ENCODE results near the gene GALNT13.

The GALNT13 gene

DNA sequence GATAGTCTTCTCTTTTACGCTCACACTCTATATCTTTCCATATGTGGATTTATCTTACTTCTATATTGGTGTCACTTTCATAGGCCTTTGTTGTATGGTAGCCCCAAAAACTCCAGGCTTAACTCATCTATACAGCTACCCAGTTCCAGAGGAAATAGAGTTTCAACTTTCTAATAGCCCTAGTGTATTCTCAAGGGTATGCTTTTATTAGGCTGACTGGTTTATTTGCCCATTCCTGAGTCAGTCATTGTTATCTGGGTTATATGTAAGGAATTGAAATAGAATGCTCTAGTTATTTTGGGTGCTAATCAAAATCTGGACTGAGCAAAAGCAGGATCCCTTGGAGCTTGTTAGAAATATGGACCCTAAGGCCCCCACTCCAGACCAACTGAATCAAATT lies 519.3 kb downstream of the GALNT13 start:
- TF ChIP-seq ZFX (IDR thresholded peaks at IDR 0.05; ENCODE audit: borderline replicate concordance) = no peak
- TF ChIP-seq, protein P1, sequence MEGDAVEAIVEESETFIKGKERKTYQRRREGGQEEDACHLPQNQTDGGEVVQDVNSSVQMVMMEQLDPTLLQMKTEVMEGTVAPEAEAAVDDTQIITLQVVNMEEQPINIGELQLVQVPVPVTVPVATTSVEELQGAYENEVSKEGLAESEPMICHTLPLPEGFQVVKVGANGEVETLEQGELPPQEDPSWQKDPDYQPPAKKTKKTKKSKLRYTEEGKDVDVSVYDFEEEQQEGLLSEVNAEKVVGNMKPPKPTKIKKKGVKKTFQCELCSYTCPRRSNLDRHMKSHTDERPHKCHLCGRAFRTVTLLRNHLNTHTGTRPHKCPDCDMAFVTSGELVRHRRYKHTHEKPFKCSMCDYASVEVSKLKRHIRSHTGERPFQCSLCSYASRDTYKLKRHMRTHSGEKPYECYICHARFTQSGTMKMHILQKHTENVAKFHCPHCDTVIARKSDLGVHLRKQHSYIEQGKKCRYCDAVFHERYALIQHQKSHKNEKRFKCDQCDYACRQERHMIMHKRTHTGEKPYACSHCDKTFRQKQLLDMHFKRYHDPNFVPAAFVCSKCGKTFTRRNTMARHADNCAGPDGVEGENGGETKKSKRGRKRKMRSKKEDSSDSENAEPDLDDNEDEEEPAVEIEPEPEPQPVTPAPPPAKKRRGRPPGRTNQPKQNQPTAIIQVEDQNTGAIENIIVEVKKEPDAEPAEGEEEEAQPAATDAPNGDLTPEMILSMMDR (IDR thresholded peaks at IDR 0.05) = no peak

DNA sequence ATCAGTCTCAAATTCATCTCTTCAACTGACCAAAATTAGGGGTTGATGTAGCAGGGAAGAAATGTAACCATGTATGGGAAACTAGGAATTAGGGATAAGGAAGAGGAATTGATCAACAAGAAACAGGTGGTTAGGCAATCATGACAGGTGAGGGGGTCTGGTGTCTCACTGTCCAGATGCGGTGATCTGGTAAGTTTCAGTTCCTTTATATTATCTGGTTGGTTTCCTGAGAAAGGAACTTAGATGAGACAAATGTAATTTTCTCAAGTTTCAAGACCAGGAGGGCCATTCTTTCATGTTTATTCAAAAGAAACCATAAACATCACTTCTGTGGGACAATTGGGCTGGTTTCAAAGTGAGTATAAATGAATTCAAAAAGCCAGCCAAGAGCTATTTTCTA lies 520.5 kb downstream of the GALNT13 start:
- no peak overlapping the region for H3K27ac ChIP-seq
- no peak for TF ChIP-seq ZFX (IDR thresholded peaks at IDR 0.05; ENCODE audit: borderline replicate concordance)
- TF ChIP-seq, protein P1 (IDR thresholded peaks at IDR 0.05) = no peak

More for the DNA sequence above, 519.3 kb downstream of the GALNT13 start:
- no peak overlapping the region for H3K27ac ChIP-seq

DNA sequence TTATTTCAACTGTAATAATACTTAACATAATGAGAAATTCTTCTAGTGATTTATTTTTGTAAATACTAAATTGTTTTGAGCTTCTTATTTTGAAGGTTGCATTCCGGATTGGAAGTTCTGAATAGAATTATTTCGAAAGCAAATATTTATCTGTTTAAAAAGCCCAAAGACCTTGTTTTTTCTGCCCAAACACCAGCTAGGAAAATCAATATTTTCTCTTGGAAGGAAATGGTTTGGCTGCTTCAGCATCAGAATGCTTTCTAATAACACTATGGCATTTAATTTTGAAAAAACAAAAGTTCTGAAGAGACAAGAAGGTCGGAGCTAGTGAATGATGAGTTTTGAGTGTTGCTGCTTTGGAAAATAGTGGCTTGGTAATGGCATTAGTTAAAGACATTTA lies 522.9 kb downstream of the GALNT13 start:
- no peak for TF ChIP-seq ZFX (IDR thresholded peaks at IDR 0.05; ENCODE audit: borderline replicate concordance)
- TF ChIP-seq, protein P1 (IDR thresholded peaks at IDR 0.05) = no peak
- no peak overlapping the region for H3K27ac ChIP-seq

DNA sequence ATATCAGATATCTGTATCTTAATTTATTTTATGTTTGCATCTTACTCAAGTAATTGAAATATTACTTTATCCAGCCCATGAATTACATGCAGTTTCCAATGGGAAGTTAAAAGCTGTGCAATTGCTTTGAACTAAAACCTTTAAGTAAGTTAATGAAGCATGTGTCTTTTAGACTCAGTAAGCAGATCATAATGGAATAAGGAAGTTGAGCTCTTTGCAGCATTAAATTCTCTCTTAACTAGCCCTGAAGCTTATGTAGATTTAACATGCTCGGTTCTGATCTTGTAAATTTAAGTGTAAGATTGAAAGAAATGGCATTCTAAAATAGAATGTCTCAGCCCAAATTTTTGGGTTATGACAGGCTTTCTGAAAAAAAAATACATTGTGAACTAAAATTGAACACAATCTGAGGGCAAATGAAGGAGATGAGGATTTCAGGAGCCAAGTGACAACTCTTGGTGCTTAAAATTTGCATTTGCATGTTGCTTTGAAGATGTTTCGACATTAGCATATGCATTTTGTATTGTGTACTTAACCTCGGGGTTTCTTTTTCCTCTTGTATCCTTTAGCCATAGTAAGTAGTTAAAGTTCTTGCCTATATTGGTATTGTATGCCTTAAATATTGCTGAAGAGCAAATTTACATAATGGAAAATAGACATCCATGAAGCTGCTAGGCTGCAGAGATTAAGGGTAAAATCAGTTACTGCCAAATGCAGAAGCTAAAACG lies 529.0 kb downstream of the GALNT13 start:
- H3K27ac ChIP-seq = no peak overlapping the region
- TF ChIP-seq, protein P1 (IDR thresholded peaks at IDR 0.05) = no peak

DNA sequence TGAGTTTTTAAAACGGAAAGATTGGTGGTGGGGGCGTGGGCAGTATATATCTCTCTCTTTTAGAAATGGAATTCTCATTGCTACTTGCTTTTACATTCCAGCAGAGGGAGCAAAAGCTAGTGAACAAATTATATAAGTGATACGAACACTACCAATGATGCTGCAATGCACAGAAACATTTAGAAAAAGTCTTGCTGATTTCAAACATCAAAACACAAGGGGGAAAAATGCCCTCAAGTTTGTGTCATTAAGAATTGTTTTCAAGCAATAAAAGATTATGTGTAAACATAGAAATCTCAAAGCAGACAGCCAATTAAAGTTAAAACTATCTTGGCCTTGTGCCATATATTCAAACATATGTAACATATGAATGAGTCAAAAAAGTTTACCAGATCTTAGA lies 530.5 kb downstream of the GALNT13 start:
- no peak for TF ChIP-seq ZFX (IDR thresholded peaks at IDR 0.05; ENCODE audit: borderline replicate concordance)
- TF ChIP-seq, protein P1 (IDR thresholded peaks at IDR 0.05) = peak; percentile 57
- H3K27ac ChIP-seq = no peak overlapping the region

DNA sequence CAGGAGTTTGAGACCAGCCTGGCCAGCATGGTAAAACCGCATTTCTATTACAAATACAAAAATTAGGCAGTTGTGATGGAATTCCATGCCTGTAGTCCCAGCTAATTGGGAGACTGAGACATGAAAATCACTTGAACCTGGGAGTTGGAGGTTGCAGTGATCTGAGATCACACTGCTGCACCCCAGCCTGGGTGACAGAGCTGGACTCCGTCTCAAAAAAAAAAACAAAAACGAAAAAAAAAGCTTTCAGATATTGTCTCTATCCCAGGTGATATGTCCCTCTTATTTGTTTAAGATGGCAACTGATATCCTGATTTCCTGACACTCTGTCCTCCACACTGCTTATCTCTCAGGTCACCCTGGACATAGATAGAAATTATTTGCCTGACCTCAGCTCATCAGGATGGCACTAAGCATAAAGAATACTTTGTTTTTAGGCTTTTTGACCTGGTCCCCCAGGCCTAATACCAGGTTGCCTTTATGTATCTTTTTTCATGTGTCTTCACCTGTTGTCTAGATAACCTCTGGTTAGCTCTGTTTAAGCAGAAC lies 531.6 kb downstream of the GALNT13 start:
- TF ChIP-seq ZFX (IDR thresholded peaks at IDR 0.05; ENCODE audit: borderline replicate concordance) = no peak
- TF ChIP-seq, protein P1 (IDR thresholded peaks at IDR 0.05) = no peak
- H3K27ac ChIP-seq = no peak overlapping the region

DNA sequence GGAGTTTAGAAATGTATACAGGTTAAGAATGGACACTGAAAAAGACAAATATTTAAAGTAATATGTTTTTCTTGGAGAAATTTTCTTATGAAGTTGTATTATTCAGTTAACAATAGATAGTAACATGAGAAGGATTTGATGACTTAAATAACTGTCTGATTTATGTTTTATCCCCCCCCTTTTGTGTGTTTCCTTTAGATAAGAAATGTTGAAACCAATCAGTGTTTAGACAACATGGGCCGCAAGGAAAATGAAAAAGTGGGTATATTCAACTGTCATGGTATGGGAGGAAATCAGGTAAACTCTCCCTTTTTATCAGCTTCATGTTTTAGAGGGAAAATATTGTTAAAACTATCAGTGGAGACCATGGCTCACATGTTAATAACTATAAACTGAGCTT lies 537.1 kb downstream of the GALNT13 start:
- no peak for TF ChIP-seq ZFX (IDR thresholded peaks at IDR 0.05; ENCODE audit: borderline replicate concordance)
- TF ChIP-seq, protein P1 (IDR thresholded peaks at IDR 0.05) = no peak
- H3K27ac ChIP-seq = no peak overlapping the region
